Osteocyte (in vitro differentiated cells): ENCODE data around the gene TFR2. TPM values are rescaled to one million over a fixed set of nuclear protein-coding genes. Genes with fewer than 3 reads are reported as not detected.

Experiments used
- DNase-seq: peaks from one replicate; pipeline ENCODE4 v3.0.0; 2021; ENCODE audit warnings: mixed read lengths; ENCODE audit not compliant: unreplicated experiment; ENCODE audit errors: extremely low spot score
- H3K27ac Mint-ChIP-seq: one replicate; pipeline ENCODE4 v1.8.0; 2021; ENCODE audit warnings: mild to moderate bottlenecking, mixed read lengths; ENCODE audit not compliant: unreplicated experiment
- H3K27me3 Mint-ChIP-seq: one replicate; pipeline ENCODE4 v1.8.0; 2021; ENCODE audit warnings: mixed read lengths; ENCODE audit not compliant: unreplicated experiment
- H3K36me3 Mint-ChIP-seq: one replicate; pipeline ENCODE4 v1.8.0; 2021; ENCODE audit warnings: mixed read lengths; ENCODE audit not compliant: unreplicated experiment
- H3K4me1 Mint-ChIP-seq: one replicate; pipeline ENCODE4 v1.8.0; 2021; ENCODE audit warnings: mixed read lengths; ENCODE audit not compliant: unreplicated experiment
- H3K4me3 Mint-ChIP-seq: one replicate; pipeline ENCODE4 v1.8.0; 2021; ENCODE audit warnings: mild to moderate bottlenecking, moderate library complexity, mixed read lengths; ENCODE audit not compliant: unreplicated experiment
- H3K9me3 Mint-ChIP-seq: one replicate; pipeline ENCODE4 v1.8.0; 2021; ENCODE audit warnings: mixed read lengths; ENCODE audit not compliant: unreplicated experiment
- CTCF ChIP-seq: fragments of 200-600 bp; sonication (generic); IDR thresholded peaks from 2 replicates; pipeline ENCODE4 v1.5.0; 2021; ENCODE audit warnings: antibody characterized with exemption, mild to moderate bottlenecking, moderate library complexity
- total RNA-seq: library from RNA; stranded (reverse); gene quantifications from 2 replicates; pipeline ENCODE4 v1.2.1, GENCODE V29; 2021

TFR2 gene
- total RNA-seq, 1 donor from 2014 or later: 0.19 TPM

- Mint-ChIP-seq H3K36me3 (peaks cover 7% of the 10 kb centered on the region), H3K4me3 (no peak overlapping the region), H3K9me3 (no peaks in the 10 kb centered on the region), H3K27ac (no peak overlapping the region), H3K4me1 (peaks cover 17% of the 10 kb centered on the region), H3K27me3 (no peaks in the 10 kb centered on the region)
- no peak for DNase-seq
- no peak for TF ChIP-seq CTCF
Observed at GRCh38 chr7:100571829-100572116, 69.6 kb downstream of the TFR2 start.

DNA sequence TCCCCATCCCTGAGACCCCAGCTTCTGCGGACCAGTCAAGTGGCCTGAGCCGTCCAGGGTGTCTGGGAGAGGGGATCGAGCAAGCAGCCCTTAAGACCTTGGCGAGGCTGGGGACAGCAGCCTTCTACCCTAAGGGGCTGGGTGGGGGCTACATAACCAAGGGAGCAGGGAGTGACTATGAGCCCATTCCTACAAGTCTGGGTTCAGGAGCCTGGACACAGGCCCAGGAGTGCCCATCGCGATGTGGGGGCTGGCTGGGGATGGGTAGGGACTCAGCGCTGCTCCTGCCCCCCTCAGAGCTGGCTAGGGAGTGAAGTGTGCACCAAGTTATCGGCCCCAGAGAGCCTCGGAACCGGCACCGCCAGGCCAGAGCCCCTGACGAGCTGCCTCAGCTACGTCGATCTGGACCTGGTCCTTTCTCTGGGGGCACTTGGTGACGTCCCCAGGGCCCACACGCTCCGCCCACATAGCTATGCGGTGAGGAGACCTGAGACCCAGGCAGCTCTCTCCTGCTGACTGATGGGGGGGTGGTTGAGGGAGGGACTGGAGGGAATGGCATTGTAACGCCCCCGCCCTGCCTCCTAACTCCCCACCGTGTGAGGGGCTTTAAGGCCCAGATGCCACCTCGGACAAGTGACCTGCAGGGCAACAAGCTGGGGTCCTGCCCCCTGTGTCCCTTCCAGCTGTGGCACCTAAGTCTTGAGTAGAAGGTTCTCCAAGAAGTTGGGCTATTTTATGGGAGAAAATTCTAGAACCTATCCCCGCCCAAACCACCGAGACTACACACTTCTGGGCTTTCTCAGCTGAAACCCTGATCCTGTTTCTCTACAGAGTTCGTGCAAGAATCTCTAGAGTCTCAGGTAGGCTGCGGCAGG, 70.2 kb downstream of the TFR2 start:
- Mint-ChIP-seq H3K27me3 (no peaks in the 10 kb centered on the region), H3K4me3 (no peak overlapping the region), H3K4me1 (peaks cover 17% of the 10 kb centered on the region), H3K9me3 (no peaks in the 10 kb centered on the region), H3K27ac (no peak overlapping the region), H3K36me3 (peaks cover 3% of the 10 kb centered on the region)
- no peak for DNase-seq
- no peak for TF ChIP-seq CTCF

Other genes with a start within 250 kb of the TFR2 start
- 4.4 and 5.0 TPM in 2 replicates for gene ZCWPW1, start 212.8 kb downstream of the TFR2 start, total RNA-seq
- 50.0 and 50.1 TPM in 2 replicates for gene MEPCE, start 211.7 kb downstream of the TFR2 start, total RNA-seq
- 22.8 and 32.1 TPM in 2 replicates for gene PPP1R35, start 205.1 kb downstream of the TFR2 start, total RNA-seq
- gene SPACDR, start 177.3 kb downstream of the TFR2 start, total RNA-seq: 0.46 TPM in 1 of 2 replicates, not detected in the other
- gene TSC22D4, start 162.3 kb downstream of the TFR2 start, total RNA-seq: 46.8 and 46.9 TPM in 2 replicates
- gene NYAP1, start 157.6 kb downstream of the TFR2 start, total RNA-seq: 0.89 and 0.99 TPM in 2 replicates
- 10.2 and 10.8 TPM in 2 replicates for gene AGFG2, start 102.3 kb downstream of the TFR2 start, total RNA-seq
- 1.5 TPM in 1 of 2 replicates, not detected in the other for gene SAP25, start 67.7 kb downstream of the TFR2 start, total RNA-seq
- 76.2 and 90.9 TPM in 2 replicates for gene LRCH4, start 55.4 kb downstream of the TFR2 start, total RNA-seq
- 0.46 and 0.94 TPM in 2 replicates for gene FBXO24, start 55.2 kb downstream of the TFR2 start, total RNA-seq
- gene PCOLCE, start 39.2 kb downstream of the TFR2 start, total RNA-seq: 608 and 626 TPM in 2 replicates
- 24.5 and 26.3 TPM in 2 replicates for gene MOSPD3, start 29.0 kb downstream of the TFR2 start, total RNA-seq
- gene ACTL6B, start 14.9 kb upstream of the TFR2 start, total RNA-seq: not detected in 2 replicates
- gene GNB2, start 32.2 kb upstream of the TFR2 start, total RNA-seq: 229 and 251 TPM in 2 replicates
- gene GIGYF1, start 52.7 kb upstream of the TFR2 start, total RNA-seq: 56.3 and 64.6 TPM in 2 replicates
- gene POP7, start 64.6 kb upstream of the TFR2 start, total RNA-seq: 19.3 and 26.3 TPM in 2 replicates
- not detected in 2 replicates for gene EPO, start 78.9 kb upstream of the TFR2 start, total RNA-seq
- gene ZAN, start 92.0 kb upstream of the TFR2 start, total RNA-seq: not detected in 2 replicates
- gene EPHB4, start 186.0 kb upstream of the TFR2 start, total RNA-seq: 88.9 and 91.9 TPM in 2 replicates
- 32.1 and 32.4 TPM in 2 replicates for gene SLC12A9, start 211.2 kb upstream of the TFR2 start, total RNA-seq
- 123 and 126 TPM in 2 replicates for gene TRIP6, start 225.8 kb upstream of the TFR2 start, total RNA-seq
- gene SRRT, start 233.6 kb upstream of the TFR2 start, total RNA-seq: 159 and 162 TPM in 2 replicates
- 2.9 and 3.7 TPM in 2 replicates for gene UFSP1, start 248.2 kb upstream of the TFR2 start, total RNA-seq